HG02938 (cell line): ENCODE measurements around the gene COL15A1.
A peak's percentile ranks its signal among the peaks of the same experiment; 100 is the strongest.

Experiments used
- ATAC-seq: cut with Tn5 transposase; IDR thresholded peaks from one replicate; pipeline ENCODE4 v1.9.1; 2021; ENCODE audit warnings: mild to moderate bottlenecking, moderate library complexity; ENCODE audit not compliant: unreplicated experiment

COL15A1 gene

GRCh38 chr9:98992107-98992884 is 48.6 kb downstream of the COL15A1 start:
- ATAC-seq = no peak

GRCh38 chr9:98992885-98993569 is 49.3 kb downstream of the COL15A1 start:
- ATAC-seq = no peak

- ATAC-seq = peak; percentile 69
Observed at GRCh38 chr9:98993570-98993945, 49.9 kb downstream of the COL15A1 start.

- no peak for ATAC-seq
Observed at GRCh38 chr9:98994172-98995058, 50.7 kb downstream of the COL15A1 start.

- no peak for ATAC-seq
Observed at GRCh38 chr9:98995059-98995671, 51.5 kb downstream of the COL15A1 start.

GRCh38 chr9:98995971-98996504 is 52.3 kb downstream of the COL15A1 start:
- ATAC-seq = no peak

GRCh38 chr9:98997604-98998003 is 53.9 kb downstream of the COL15A1 start:
- no peak for ATAC-seq

GRCh38 chr9:98998441-98999151 is 54.9 kb downstream of the COL15A1 start:
- ATAC-seq = no peak

GRCh38 chr9:98999152-98999525 is 55.4 kb downstream of the COL15A1 start:
- no peak for ATAC-seq

GRCh38 chr9:99000476-99001395 is 57.0 kb downstream of the COL15A1 start:
- no peak for ATAC-seq

DNA sequence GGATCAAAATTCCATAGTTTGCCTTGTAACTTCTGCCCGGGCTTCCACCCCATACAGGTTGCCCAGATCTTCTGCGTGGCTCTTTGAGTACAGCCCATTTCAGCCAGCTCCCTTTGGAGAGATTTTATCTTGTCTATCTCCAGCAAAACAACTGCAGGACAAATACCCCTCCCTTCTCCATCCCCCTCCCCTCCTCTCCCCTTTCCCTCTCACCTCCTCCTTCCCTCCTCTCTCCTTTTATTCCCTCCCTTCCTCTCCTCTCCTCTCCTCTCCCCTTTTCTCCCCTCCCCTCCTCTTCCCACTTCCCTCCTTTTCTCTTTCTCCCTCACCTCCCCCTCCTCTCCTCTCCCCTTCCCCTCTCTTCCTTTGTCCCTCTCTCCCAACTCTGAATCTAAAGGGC is 58.2 kb downstream of the COL15A1 start:
- ATAC-seq = no peak

- no peak for ATAC-seq
Observed at GRCh38 chr9:99002706-99003105, 59.0 kb downstream of the COL15A1 start.

DNA sequence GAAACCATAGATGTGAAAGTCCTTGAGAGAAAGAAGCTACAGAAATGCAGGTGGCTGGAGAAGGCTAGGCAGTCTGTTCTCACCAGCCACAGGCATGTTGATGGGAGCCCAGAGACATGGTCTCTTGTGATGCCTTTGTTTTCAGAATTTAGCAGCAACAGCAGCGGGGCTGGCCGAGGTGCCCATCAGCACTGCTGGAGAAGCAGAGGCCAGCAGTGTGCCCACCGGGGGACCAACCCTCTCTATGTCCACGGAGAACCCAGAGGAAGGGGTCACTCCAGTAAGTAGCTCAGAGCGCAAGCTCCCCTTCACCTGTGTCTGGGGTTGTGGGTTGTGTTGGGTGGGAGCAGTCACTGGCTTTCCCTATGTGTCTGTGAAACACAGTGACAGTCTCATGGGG is 59.6 kb downstream of the COL15A1 start:
- no peak for ATAC-seq

GRCh38 chr9:99004115-99004514 is 60.4 kb downstream of the COL15A1 start:
- no peak for ATAC-seq

DNA sequence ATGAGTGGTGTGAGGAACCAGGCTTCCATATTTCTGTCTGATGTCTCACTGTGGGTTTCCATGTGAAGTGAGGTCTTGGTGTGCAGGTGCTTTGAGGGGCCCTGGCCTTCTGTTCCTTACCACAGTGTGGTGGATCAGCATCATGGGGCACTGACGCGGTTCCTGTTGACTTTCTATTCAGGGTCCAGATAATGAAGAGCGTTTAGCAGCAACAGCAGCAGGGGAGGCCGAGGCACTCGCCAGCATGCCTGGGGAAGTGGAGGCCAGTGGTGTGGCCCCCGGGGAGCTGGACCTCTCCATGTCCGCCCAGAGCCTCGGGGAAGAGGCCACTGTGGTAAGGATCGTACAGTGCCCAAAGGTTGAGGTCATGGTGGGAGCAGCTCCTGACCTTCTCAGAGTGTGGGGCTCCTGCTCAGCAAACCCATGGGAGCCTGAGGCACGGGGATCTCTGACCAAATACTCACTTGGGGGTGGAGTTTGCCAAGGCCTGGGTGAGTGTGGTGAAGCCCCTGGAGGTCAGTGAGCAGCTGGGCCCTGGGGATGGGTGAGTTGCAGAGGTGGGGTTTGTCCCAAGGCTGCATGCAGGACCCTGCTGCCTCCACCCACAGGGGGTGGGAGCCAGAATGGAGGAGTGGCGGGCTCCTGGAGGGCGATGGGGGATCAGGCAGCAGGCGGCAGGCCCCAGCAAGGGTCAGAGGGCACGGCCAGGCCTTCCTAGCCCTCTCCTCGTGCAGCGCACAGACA is 61.2 kb downstream of the COL15A1 start:
- no peak for ATAC-seq

DNA sequence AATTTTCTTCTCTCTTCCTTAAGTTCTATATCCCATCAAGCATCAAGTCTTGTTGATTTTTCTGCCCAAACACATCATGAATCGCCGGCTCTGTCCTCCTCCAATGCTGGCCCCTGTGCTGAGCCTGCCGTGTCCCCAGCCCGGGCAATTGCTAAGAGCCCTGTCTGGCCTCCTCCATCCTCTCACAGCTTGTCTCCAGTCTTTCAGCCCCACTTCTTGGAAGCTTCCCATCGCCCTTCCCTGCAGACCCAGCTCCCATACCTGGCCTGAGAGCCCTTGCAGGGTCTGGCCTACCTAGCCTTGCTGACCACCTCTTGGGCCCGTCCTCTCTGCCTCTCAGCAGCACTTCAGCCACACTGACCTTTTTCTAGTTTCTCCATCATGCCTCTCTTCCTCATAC is 61.9 kb downstream of the COL15A1 start:
- no peak for ATAC-seq

DNA sequence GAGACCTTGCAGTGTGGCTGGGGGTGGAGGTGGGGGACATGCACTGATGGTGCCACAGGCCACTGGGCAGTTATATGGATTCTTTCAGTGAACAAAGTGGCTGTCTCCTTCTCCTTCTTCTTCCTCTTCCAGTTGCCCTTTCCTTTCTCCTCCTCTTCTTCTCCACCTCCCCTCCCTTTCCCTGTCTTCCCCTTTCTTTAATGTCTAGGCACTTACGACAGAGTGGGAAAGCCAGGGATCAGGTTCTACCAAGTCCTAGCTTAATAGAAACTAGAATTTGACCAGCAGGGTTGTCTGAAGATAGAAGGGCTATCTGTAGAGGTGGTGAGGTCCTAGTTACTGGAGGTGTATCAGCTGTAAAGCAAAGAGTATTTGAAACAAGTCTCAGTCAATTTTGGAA is 62.8 kb downstream of the COL15A1 start:
- no peak for ATAC-seq

DNA sequence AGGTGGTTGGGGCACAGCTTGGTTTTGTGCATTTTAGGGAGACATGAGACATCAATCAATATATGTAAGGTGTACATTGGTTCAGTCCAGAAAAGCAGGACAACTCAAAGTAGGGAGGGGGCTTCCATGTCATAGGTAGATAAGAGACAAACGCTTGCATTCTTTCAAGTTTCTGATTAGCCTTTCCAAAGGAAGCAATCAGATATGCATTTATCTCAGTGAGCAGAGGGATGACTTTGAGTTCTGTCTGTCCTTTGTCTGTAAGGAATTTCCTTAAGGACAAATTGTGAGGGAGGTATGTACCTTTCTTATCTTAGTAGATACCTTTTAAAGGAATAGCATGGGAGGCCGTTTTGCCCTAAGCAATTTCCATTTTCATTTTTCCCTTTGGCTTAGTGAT is 63.3 kb downstream of the COL15A1 start:
- no peak for ATAC-seq

GRCh38 chr9:99008203-99008602 is 64.5 kb downstream of the COL15A1 start:
- no peak for ATAC-seq
